PFSK-1 (cell line): Measurements from ENCODE around the gene GALNT1.

Source experiments
- FOXP2 ChIP-seq: optimal IDR thresholded peaks from 2 replicates; pipeline ENCODE3; 2011; ENCODE audit warnings: borderline replicate concordance, control low read depth, inconsistent platforms; ENCODE audit not compliant: insufficient read depth; ENCODE audit errors: extremely low read length, extremely low read depth
- POLR2AphosphoS5 ChIP-seq: IDR thresholded peaks from 2 replicates; pipeline ENCODE4 v1.6.1; 2012; ENCODE audit warnings: low read depth, mild to moderate bottlenecking, control low read depth, low read length, moderate library complexity
- REST ChIP-seq, 2 experiments: IDR thresholded peaks; 2 replicates each; pipeline versions ENCODE4 v1.6.1 to v1.8.0; 2011 to 2012; ENCODE audit warnings: low read depth in 2 of 2, low read length in 2 of 2, control low read depth in 1 of 2, inconsistent platforms in 1 of 2, mild to moderate bottlenecking in 1 of 2, moderate library complexity in 1 of 2; ENCODE audit not compliant: insufficient read depth in 1 of 2
- SIN3A ChIP-seq: IDR thresholded peaks from 2 replicates; pipeline ENCODE4 v1.6.1; 2012; ENCODE audit warnings: mild to moderate bottlenecking, low read length, moderate library complexity, borderline replicate concordance; ENCODE audit not compliant: insufficient read depth
- TAF1 ChIP-seq: IDR thresholded peaks from 2 replicates; pipeline ENCODE4 v1.6.1; 2012; ENCODE audit warnings: low read length, control low read depth, borderline replicate concordance; ENCODE audit not compliant: insufficient read depth

Gene GALNT1

GRCh38 chr18:35553300-35553699 is 28.2 kb upstream of the GALNT1 start:
- TF ChIP-seq TAF1 (no peak), POLR2AphosphoS5 (no peak), SIN3A (no peak), FOXP2 (no peak)

- no peak for TF ChIP-seq POLR2AphosphoS5
- no peak for TF ChIP-seq SIN3A
- no peak for TF ChIP-seq TAF1
- no peak for TF ChIP-seq FOXP2
- TF ChIP-seq REST (IDR thresholded peaks at IDR 0.05; ENCODE audit: insufficient read depth in 1 of 2, low read depth in 2 of 2, low read length in 2 of 2): no peak
These were observed 21.7 kb upstream of the GALNT1 start for GRCh38 chr18:35559867-35560266.

- TF ChIP-seq TAF1: no peak
- TF ChIP-seq FOXP2: no peak
- no peak for TF ChIP-seq REST (IDR thresholded peaks at IDR 0.05; ENCODE audit: insufficient read depth in 1 of 2, low read depth in 2 of 2, low read length in 2 of 2)
- TF ChIP-seq POLR2AphosphoS5: no peak
- TF ChIP-seq SIN3A: no peak
These were observed 16.6 kb upstream of the GALNT1 start for GRCh38 chr18:35564795-35565453.

GRCh38 chr18:35566019-35566418 is 15.5 kb upstream of the GALNT1 start:
- no peak for TF ChIP-seq SIN3A
- no peak for TF ChIP-seq POLR2AphosphoS5
- TF ChIP-seq REST (IDR thresholded peaks at IDR 0.05; ENCODE audit: insufficient read depth in 1 of 2, low read depth in 2 of 2, low read length in 2 of 2): no peak
- TF ChIP-seq FOXP2: no peak
- no peak for TF ChIP-seq TAF1

GRCh38 chr18:35570182-35570581 is 11.4 kb upstream of the GALNT1 start:
- TF ChIP-seq TAF1 (no peak), FOXP2 (no peak), REST (IDR thresholded peaks at IDR 0.05; ENCODE audit: insufficient read depth in 1 of 2, low read depth in 2 of 2, low read length in 2 of 2) (no peak), SIN3A (no peak), POLR2AphosphoS5 (no peak)
